GM19035 (cell line): ENCODE measurements around the gene ELOVL5.
"Not testable (repeated sequence)": the region's sequence is repeated elsewhere in the genome, so short reads cannot be mapped to it uniquely, and the experiment has no call there.

ENCODE experiments used
- ATAC-seq: cut with Tn5 transposase; IDR thresholded peaks from one replicate; pipeline ENCODE4 v1.9.1; 2021; ENCODE audit not compliant: unreplicated experiment

ELOVL5 gene, protein sequence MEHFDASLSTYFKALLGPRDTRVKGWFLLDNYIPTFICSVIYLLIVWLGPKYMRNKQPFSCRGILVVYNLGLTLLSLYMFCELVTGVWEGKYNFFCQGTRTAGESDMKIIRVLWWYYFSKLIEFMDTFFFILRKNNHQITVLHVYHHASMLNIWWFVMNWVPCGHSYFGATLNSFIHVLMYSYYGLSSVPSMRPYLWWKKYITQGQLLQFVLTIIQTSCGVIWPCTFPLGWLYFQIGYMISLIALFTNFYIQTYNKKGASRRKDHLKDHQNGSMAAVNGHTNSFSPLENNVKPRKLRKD

DNA sequence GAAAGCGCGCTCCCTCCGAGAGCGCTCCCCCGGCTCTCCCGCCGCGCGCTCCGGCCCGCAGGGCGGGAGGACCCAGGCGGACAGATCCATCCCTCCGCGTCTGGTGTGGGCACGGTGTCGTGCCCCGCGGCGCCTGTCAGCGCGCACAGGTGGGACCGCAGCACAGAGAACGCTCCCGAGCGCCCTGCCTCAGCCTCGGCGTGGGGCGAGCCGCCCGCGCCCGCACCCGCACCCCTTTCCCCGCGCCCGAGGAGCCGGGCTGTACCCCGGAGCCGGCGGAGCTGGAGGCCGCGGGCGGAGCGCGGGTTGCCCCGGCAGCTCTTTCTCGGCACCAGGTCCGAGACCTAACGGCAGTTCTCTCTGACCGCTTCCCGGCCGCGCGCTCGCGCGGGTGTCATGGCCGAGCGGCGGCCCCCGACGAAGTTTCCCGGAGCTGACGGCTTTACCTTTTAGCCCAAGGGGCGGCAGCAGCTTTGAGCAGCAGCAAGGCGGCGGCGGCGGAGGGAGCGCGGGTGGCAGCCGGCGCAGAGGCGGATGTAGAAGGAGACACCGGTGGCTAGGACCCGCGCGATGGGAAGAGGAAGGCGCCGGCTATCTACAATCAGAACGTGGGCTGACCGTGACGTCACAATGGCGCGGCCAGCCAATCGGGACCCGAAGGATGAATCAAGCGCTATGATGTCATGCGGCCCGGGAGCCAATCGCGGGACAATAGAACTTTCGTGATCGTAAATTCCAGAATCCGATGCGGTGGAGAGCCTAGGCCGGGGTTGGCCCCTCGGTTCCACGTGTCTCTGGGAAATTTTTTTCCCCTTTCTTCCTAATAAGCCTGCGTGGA is at the start of gene ELOVL5:
ELOVL5 (minus strand) TSS at position 580 of the 838 bp plus-strand sequence. CDS start 53,251 bp downstream, outside the sequence.
- ATAC-seq, result peak; percentile 86

DNA sequence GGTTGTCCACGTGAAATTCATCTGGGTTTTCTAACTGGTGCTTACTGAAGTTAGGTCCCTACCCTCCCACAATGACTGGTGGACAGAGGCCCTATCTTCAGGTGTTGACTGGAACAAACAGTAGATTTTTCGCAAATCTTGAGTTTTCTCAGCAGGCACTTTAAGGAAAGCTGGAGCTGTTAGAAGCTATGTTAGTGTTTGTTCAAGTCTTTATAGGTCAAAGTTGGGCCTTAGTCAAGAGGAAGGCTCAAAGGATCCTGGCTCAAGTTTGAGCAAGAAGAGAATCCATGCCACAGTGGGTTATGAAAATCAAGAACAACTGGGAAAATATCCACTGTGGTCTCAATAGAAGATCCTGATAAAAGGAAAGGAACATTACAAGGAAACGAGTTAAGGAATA is 48.5 kb upstream of the ELOVL5 start:
- no peak for ATAC-seq

DNA sequence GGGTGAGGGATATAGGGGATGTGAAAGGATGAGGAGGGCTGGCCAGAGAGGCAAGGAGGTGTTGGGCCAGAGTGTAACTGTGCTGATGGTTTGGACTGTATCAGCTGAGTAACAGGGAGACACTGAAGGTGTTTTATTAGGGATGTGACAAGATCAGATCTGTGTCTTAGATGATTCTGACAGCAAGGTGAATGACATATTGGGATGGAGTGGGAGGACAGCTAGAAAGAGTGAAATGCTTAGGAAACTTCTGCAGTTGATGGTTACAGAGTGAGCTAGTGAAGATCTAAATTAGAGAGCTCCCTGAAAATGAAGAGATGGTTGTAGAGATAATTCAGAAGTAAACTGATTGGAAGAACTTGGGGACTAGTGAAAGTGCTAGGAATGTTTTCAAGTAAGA is 47.2 kb upstream of the ELOVL5 start:
- ATAC-seq, result no peak

DNA sequence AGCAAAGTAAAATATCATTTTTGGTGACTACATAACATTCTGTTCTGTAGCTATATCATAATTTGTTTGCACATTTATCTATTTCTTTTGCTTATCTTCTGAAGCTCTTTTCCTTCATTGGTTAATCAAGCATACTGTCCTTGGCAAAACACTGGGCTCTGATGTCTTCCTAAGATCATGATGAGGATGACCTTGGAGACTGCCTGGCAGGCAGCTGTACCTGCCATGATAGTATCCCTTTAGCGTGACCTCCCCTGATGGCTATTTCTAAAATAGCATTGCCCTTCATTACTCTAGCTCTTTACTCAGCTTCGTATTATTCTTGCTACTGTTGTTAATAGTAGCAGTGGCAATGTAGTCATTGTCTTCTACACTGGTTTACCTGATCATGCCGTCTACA is 46.0 kb upstream of the ELOVL5 start:
- no peak for ATAC-seq

DNA sequence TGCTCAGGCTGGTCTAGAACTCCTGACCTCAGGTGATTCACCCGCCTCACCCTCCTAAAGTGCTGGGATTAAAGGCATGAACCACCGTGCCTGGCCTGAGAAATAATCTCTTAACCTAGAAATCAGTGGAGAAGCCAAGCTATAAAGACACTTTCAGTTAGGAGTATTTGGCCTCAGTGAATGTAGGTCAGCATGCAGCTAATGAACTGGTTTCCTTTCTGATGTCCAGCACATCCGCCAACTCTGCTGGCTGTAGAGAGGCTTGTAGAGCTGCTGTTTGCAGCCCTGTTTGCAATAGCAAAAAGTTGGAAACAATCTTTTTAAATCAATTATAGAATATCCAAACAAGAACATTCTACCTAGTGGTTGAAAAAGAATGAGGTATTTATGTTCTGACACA is 42.4 kb upstream of the ELOVL5 start:
- no peak for ATAC-seq

DNA sequence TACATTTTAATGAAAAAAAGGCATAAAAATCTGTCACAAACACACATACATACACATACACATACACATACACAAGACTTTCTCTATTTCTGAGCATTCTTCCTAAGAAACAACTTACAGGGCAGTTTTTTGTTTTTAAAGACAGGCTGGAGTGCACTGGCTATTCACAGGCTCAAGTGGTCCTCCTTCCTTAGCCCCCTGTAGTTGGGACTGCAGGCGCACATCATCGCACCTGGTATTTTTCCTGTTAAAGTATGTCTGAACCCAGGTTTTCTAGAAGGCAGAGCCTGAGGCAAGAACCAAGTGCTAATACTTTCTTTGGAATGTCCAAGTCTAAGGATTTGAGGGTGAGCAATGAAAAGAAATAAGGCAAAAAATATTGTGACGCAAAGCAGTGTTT is 41.3 kb upstream of the ELOVL5 start:
- no peak for ATAC-seq

DNA sequence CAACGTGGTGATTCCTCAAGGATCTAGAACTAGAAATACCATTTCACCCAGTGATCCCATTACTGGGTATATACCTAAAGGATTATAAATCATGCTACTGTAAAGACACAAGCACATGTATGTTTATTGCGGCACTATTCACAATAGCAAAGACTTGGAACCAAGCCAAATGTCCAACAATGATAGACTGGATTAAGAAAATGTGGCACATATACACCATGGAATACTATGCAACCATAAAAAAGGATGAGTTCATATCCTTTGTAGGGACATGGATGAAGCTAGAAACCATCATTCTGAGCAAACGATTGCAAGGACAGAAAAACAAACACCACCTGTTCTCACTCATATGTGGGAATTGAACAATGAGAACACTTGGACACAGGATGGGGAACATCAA is 39.9 kb upstream of the ELOVL5 start:
- not testable (repeated sequence) for ATAC-seq

DNA sequence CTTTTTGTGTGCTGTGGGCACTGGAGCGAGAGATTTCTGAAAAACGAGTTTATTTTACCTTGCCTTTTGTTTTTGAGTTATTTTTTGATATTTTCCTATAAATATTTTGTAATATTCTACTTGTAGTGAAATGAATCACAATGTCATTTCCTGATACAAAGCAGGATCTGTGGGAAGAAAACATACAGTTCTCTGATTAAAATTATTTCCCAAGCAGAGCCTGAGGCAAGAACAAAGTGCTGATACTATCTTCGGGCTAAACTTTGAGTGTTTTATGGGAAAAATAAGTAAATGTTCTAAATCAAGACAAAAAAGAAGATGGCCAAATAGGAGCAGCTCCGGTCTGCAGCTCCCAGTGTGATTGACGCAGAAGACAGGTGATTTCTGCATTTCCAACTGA is 33.7 kb upstream of the ELOVL5 start:
- ATAC-seq, result no peak

DNA sequence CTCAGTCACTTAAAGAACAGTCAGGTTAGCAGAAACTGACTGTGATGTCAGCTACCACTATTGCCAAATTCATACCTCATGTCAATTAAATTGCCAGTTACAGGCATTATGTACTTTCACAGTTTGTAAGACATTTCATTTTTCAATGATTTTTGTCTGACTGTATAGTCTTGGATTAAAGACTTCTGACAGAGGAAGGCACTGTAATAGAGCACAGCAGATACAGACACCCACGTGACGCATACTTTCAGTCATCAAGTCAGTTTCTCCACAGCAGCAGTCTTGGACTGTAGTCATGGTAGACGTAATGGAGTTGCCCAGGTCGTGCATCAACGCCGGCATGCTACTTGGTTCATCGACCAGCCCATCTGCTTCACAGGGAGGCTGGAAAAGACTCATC is 29.5 kb upstream of the ELOVL5 start:
- ATAC-seq, result no peak

DNA sequence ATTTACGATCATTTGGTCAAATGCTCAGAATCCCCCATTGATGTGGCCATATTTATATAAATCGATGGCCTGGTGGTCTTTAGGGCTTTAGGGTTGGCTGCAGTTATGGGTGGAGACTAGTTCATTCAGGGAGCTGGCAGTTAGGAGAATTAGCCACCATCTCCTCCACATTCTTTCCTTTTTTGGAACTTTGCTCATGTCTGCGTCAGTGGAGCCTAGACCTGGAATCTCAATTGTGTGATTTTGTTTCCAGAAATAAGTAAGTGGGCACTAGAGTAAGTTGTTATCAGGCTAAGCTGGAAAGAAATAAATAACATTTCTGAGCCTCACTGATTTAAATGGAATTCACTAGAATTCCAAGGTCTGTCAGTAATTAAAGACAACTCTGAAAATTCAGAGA is 29.0 kb upstream of the ELOVL5 start:
- no peak for ATAC-seq

DNA sequence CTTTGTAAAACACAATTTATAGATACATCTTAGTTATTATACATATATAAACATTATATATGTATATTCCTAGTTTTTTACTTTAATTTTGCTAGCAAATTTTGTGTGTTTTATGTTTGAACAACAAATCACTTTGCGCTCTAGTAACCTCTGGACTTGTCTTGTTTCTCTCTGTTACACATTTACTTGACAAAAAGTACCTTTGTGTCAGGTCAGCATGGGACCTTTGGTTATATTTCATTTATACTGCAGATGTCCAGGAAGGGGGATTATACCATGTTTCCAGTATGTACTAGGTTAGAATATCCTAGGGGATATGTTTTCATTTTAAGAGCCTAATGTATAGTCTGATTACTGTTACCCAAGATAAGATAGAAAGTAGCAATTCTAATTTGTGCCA is 28.5 kb upstream of the ELOVL5 start:
- ATAC-seq, result no peak

DNA sequence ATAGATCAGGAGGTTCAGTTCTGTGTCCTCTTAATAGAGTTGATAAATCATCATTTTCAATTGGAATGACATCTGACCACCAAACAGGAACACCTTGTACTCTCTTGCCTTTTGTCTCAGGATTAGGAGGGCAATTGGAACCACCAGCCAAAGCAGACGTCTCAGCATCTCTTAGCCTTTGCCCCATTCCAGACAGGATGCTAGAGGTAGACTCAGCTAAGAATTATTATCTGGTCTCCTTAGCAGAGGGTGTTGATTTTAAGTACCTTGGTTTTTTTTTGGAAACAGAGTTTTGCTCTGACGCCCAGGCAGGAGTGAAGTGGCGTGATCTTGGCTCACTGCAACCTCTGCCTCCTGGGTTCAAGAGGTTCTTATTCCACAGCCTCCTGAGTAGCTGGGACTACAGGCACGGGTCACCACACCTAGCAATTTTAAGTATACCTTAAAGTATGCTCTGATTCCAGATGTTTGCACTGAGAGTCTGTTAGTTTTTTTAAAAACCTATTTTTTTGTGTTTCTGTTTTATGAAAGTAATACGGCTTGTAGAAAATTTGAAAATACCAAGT is 28.0 kb upstream of the ELOVL5 start:
- no peak for ATAC-seq

DNA sequence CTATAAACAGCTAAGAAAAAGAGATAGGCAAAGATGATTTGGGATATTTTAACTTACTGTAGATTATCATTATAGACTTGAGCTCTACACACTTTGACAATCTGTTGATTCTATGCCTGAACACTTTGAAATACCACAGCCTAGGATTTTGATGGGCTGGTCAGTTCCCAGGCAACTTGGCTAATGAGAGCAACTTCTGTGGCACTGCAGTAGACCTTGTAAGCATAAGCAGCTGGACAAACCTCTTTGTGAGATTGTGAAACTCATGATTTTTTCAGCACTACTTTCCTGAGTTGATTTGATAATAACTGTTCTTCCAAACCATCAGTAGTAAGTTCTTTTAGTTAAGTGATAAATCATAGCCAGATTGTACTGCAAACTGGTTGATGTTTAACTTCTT is 27.1 kb upstream of the ELOVL5 start:
- ATAC-seq, result no peak

DNA sequence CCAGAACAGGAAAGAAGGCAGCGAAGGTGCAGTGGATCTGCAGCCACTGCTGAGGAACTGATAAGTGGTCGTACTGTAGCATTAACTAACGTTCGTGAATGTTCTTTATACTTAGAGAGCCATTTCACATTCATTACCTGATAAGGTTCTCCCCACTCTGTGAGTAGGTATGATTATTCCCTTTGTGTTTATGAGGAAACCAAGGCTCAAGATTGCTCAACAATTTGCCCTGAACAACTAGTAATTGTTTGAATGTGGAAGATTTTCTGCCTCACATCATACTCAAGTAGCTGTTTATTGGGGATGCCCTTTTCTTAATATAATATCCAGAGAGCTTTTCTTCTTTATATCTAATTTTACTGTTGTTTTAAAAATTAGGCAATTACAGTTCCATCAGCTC is 24.9 kb upstream of the ELOVL5 start:
- no peak for ATAC-seq

DNA sequence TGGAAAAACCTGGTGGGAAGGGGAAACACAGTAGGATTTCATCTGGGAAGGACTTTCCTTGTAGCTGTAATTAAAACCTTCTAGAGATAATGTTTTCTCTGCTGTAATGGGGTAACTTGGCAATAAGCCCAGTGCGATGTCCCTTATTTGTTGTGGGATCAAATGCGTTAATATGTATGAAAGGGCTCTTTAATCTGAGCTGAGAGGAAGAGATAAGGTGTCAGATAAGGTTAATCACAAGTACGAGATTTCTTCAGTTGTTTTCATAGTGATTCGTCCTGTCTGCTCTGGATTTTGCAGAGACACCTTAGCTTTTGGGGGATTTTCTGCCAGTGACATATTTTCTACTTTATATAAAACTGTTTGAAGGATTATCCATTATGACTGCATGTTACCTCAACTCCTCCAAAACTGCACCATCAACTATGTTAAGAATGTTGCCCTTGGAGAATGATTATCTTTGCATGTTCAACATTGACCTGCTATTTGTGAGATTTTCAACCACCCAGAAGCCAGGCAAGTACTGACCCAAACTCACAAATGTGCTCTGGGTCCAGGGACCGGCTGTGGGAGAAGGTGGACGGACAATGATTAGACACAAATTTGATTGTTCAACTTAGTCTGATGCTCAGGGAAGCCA is 21.2 kb upstream of the ELOVL5 start:
- ATAC-seq, result no peak

DNA sequence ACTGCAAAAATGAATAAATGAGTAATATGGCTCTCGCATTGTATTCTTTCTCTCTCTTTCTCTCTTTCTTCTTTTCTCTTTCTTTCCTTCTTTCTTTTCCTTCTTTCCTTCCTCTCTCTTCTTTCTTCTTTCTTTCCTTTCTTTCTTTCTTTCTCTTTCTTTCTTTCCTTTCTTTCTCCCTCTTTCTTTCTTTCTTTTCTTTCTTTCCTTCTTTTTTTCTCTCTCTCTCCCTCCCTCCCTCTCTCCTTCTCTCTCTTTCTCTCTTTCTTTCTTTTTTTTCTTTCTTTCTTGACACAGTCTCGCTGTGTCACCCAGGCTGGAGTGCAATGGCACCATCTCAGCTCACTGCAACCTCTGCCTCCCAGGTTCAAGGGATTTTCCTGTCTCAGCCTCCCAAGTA is 20.3 kb upstream of the ELOVL5 start:
- no peak for ATAC-seq

DNA sequence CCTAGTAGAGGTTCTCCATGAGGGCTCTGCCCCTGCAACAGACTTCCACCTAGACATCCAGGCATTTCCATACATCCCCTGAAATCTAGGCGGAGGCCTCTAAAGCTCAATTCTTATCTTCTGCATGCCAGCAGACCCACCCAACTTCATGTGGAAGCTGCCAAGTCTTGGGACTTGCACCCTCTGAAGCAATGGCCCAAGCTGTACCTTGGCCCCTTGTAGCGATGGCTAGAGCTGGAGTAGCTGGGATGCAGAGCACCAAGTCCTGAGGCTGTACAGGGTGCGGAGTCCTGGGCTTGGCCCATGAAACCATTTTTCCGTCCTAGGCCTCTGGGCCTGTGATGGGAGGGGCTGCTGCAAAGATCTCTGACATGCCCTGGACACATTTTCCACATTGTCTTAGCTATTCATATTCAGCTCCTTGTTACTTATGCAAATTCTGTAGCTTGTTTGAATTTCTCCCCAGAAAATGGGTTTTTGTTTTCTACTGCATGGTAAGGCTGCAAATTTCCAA is 17.4 kb upstream of the ELOVL5 start:
- no peak for ATAC-seq

DNA sequence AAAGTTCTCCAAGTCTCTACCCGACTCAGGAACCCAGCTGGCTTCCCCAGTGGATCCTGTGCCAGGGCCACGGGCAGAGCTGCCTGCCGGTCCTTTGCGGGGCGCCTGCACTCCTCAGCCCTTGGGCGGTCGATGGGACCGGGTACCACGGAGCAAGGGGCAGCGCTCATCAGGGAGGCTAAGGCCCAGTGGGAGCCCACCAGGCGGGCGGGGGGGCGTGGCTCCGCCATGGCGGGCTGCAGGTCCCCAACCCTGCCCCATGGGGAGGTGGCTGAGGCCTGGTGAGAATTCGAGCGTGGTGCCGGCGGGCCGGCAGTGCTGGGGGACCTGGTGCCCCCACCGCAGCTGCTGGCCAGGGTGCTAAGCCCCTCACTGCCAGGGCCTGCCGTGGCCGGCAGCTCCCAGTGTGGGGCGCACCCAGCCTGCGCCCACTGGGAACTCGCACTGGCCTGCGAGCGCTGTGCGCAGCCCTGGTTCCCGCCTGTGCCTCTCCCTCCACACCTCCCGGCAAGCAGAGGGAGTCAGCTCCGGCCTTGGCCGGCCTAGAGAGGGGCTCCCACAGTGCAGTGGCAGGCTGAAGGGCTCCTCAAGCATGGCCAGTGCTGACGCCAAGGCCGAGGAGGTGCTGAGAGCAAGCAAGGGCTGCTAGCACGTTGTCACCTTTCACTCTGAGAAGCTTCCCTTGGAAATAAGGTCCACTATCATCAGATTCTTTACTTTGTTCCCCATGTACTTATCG is 14.8 kb upstream of the ELOVL5 start:
- no peak for ATAC-seq

DNA sequence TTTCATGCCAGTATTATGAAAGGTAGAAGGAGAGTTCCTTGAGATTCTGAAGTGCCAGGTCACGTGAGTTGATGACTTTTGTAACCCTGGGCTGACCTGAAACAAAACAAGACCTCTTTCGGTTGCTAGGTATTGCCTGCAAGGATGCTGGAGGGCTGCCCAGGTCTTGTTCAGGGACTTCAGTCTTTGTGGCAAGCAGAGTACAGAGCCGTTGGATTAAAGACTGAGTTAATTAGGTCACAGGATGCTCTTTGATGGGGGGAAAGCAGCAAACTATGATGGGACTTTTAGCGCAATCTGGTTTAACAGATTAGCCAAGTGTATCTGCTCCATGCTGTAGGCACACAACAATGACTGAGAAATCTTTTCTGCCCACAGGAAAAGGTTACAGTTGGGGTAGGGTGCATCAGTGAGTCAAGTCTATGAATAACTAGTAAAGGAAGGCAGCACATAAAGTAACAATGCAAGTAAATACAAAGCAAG is 12.8 kb upstream of the ELOVL5 start:
- no peak for ATAC-seq

DNA sequence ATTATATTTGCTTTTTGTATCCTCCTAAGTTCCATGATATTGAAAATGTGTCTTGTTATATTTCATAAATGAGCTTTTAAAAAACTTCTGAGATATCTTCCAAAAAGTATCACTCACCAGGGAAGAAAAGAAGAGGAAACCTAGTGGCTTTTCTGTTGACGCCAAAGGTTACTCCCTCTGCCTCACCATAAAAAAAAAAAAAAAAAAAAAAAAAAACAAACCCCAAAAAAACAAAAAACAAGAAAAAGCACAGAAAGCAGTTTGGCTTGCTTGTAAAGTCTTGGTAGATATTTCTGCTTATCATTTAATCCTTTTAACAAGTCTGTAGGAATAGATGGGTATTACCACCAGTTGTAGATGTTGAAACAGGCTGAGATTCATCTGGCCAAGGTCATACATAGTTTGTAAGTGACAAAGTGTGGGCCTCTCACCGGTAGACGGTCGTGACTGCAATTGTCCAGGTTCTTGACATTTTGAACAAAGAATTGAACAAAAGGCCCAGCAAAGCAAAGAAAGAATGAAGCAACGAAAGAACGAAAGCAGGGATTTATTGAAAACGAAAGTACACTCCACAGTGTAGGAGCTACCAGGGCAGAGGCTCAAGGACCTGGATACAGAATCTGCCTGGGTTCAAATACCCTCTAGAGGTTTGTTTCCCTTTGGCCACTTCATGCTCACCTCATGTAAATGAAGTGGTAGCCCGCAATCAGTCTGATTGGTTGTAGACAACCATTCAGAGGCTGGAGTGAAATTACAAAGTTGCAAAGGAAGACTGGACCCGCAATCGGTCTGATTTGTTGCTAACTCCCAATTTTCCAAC is 11.6 kb upstream of the ELOVL5 start:
- no peak for ATAC-seq
